ENCODE data around the gene LRRTM4. TPM values are rescaled to one million over a fixed set of nuclear protein-coding genes. Genes with fewer than 3 reads are reported as not detected.

LRRTM4 gene
- total RNA-seq, 1 experiment from 2014 or later: 9.4 TPM

DNA sequence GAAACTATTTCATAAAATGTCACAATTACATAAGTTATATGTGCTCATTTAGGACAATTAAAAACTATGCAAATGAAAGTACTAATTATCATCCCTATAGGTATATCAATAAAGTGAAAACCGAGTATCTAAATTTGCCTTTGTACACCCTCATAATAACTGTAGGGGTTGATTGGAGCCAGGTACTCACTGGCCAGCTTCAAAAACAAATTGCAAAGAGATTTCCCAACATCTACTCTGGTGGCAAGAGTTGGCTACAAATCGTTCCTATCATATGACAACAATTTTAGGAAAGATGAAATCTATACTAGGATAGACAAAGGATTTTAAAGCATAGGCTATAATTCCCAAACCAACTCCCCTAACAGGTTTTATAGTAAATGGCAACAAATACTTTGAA lies 556.4 kb downstream of the LRRTM4 start (continued):
- TF ChIP-seq, protein P1, sequence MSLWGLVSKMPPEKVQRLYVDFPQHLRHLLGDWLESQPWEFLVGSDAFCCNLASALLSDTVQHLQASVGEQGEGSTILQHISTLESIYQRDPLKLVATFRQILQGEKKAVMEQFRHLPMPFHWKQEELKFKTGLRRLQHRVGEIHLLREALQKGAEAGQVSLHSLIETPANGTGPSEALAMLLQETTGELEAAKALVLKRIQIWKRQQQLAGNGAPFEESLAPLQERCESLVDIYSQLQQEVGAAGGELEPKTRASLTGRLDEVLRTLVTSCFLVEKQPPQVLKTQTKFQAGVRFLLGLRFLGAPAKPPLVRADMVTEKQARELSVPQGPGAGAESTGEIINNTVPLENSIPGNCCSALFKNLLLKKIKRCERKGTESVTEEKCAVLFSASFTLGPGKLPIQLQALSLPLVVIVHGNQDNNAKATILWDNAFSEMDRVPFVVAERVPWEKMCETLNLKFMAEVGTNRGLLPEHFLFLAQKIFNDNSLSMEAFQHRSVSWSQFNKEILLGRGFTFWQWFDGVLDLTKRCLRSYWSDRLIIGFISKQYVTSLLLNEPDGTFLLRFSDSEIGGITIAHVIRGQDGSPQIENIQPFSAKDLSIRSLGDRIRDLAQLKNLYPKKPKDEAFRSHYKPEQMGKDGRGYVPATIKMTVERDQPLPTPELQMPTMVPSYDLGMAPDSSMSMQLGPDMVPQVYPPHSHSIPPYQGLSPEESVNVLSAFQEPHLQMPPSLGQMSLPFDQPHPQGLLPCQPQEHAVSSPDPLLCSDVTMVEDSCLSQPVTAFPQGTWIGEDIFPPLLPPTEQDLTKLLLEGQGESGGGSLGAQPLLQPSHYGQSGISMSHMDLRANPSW (CRISPR knock-in tag; conservative IDR thresholded peaks at IDR 0.05; ENCODE audit: low read depth): no peak
- TF ChIP-seq FOXP1 (CRISPR knock-in tag; IDR thresholded peaks at IDR 0.05; ENCODE audit: borderline replicate concordance): no peak
- no peak for TF ChIP-seq ZNF317 (CRISPR knock-in tag; IDR thresholded peaks at IDR 0.05; ENCODE audit: borderline replicate concordance, low read depth)
- no peak for TF ChIP-seq ZNF416 (CRISPR knock-in tag; IDR thresholded peaks at IDR 0.05)
- no peak for TF ChIP-seq ZNF423 (CRISPR knock-in tag; IDR thresholded peaks at IDR 0.05)

DNA sequence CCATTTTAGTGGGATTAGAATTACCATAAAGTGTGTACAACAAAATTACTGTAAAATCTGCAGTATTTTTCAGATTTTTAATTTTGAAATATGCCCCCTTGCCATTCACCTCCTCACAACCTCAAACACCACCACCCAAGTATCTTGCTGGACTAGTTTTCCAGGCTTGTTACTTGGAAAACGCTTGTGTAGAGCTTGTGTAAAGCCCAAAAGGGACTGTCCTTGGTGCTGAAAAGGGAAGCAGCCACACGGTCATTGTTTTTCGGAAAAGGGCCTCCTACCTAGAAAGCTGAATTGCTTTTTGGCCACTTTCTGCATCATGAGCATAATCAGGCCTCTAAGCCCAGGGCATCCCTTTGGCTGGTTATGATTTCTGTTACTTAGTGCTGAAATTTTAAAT lies 563.4 kb downstream of the LRRTM4 start:
- CTCF ChIA-PET: no interaction called here
- no peaks in the 10 kb centered on the region for H3K27me3 Mint-ChIP-seq (ENCODE audit: low read depth)
- TF ChIP-seq, protein P2, sequence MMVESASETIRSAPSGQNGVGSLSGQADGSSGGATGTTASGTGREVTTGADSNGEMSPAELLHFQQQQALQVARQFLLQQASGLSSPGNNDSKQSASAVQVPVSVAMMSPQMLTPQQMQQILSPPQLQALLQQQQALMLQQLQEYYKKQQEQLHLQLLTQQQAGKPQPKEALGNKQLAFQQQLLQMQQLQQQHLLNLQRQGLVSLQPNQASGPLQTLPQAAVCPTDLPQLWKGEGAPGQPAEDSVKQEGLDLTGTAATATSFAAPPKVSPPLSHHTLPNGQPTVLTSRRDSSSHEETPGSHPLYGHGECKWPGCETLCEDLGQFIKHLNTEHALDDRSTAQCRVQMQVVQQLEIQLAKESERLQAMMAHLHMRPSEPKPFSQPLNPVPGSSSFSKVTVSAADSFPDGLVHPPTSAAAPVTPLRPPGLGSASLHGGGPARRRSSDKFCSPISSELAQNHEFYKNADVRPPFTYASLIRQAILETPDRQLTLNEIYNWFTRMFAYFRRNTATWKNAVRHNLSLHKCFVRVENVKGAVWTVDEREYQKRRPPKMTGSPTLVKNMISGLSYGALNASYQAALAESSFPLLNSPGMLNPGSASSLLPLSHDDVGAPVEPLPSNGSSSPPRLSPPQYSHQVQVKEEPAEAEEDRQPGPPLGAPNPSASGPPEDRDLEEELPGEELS (CRISPR knock-in tag; IDR thresholded peaks at IDR 0.05): peak; percentile 76; the same call in 1 of the 2 replicates
- TF ChIP-seq SMAD3 (CRISPR knock-in tag; IDR thresholded peaks at IDR 0.05; ENCODE audit: borderline replicate concordance): peak; percentile 88; the same call in 1 of the 2 replicates
- no peak for TF ChIP-seq NR1H2 (CRISPR knock-in tag; IDR thresholded peaks at IDR 0.05)
- no peak for TF ChIP-seq FOXJ3 (CRISPR knock-in tag; IDR thresholded peaks at IDR 0.05; ENCODE audit: borderline replicate concordance)
- TF ChIP-seq CBFB (CRISPR knock-in tag; IDR thresholded peaks at IDR 0.05; ENCODE audit: low read depth): no peak
- TF ChIP-seq OVOL2 (CRISPR knock-in tag; IDR thresholded peaks at IDR 0.05; ENCODE audit: borderline replicate concordance): no peak
- TF ChIP-seq MLX (CRISPR knock-in tag; IDR thresholded peaks at IDR 0.05): no peak
- no peak; the same call in 1 of the 2 replicates for TF ChIP-seq PREB (CRISPR knock-in tag; IDR thresholded peaks at IDR 0.05; ENCODE audit: borderline replicate concordance)
- TF ChIP-seq ZNF138 (CRISPR knock-in tag; conservative IDR thresholded peaks at IDR 0.05): no peak
- TF ChIP-seq ZNF219 (CRISPR knock-in tag; IDR thresholded peaks at IDR 0.05; ENCODE audit: borderline replicate concordance): no peak
- TF ChIP-seq JAZF1 (CRISPR knock-in tag; IDR thresholded peaks at IDR 0.05): no peak
- TF ChIP-seq, protein P3, sequence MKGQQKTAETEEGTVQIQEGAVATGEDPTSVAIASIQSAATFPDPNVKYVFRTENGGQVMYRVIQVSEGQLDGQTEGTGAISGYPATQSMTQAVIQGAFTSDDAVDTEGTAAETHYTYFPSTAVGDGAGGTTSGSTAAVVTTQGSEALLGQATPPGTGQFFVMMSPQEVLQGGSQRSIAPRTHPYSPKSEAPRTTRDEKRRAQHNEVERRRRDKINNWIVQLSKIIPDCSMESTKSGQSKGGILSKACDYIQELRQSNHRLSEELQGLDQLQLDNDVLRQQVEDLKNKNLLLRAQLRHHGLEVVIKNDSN (CRISPR knock-in tag; IDR thresholded peaks at IDR 0.05): peak; percentile 35; the same call in 1 of the 2 replicates
- TF ChIP-seq, protein P4, sequence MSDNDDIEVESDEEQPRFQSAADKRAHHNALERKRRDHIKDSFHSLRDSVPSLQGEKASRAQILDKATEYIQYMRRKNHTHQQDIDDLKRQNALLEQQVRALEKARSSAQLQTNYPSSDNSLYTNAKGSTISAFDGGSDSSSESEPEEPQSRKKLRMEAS (CRISPR knock-in tag; IDR thresholded peaks at IDR 0.05): no peak; the same call in 1 of the 2 replicates
- TF ChIP-seq FOXK1 (CRISPR knock-in tag; IDR thresholded peaks at IDR 0.05): peak; percentile 47; the same call in 1 of the 2 replicates
- no peak for TF ChIP-seq PRRX2 (CRISPR knock-in tag; IDR thresholded peaks at IDR 0.05)
- TF ChIP-seq JUN (CRISPR knock-in tag; IDR thresholded peaks at IDR 0.05): 0 out of 2 replicates have a peak, but pooled peaks have one; percentile 37
- no peak for TF ChIP-seq USF2 (CRISPR knock-in tag; IDR thresholded peaks at IDR 0.05)
- TF ChIP-seq FOXP1 (CRISPR knock-in tag; IDR thresholded peaks at IDR 0.05; ENCODE audit: borderline replicate concordance): no peak
- TF ChIP-seq KAT7 (CRISPR knock-in tag; IDR thresholded peaks at IDR 0.05; ENCODE audit: borderline replicate concordance): no peak
- TF ChIP-seq NFATC4 (CRISPR knock-in tag; IDR thresholded peaks at IDR 0.05): no peak
- TF ChIP-seq, protein P5, sequence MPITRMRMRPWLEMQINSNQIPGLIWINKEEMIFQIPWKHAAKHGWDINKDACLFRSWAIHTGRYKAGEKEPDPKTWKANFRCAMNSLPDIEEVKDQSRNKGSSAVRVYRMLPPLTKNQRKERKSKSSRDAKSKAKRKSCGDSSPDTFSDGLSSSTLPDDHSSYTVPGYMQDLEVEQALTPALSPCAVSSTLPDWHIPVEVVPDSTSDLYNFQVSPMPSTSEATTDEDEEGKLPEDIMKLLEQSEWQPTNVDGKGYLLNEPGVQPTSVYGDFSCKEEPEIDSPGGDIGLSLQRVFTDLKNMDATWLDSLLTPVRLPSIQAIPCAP (CRISPR knock-in tag; IDR thresholded peaks at IDR 0.05): 0 out of 2 replicates have a peak, but pooled peaks have one; percentile 37
- no peak for TF ChIP-seq ATF1 (CRISPR knock-in tag; IDR thresholded peaks at IDR 0.05)
- TF ChIP-seq TP53 (CRISPR knock-in tag; IDR thresholded peaks at IDR 0.05): 0 out of 2 replicates have a peak, but pooled peaks have one; percentile 43
- no peak for TF ChIP-seq ZNF416 (CRISPR knock-in tag; IDR thresholded peaks at IDR 0.05)
- 0 out of 2 replicates have a peak, but pooled peaks have one; percentile 47 for TF ChIP-seq TEAD1 (CRISPR knock-in tag; IDR thresholded peaks at IDR 0.05)

More for the DNA sequence above, 563.4 kb downstream of the LRRTM4 start:
- Mint-ChIP-seq H3K27ac (no peak overlapping the region), H3K36me3 (no peaks in the 10 kb centered on the region), H3K4me3 (no peak overlapping the region), H3K9me3 (no peaks in the 10 kb centered on the region), H3K4me1 (peaks cover 40% of the 10 kb centered on the region)
- peak; percentile 68 for ATAC-seq
- DNase-seq (ENCODE audit: low spot score): peak; percentile 66
- POLR2A ChIA-PET: interaction anchor here (0.6 kb wide), 1 partner anchor 117 kb away, joined by 8 read pairs; no protein-coding TSS in a partner anchor

Measured in WTC11 (cell line).